Ishikawa (cell line): ENCODE results near the gene HERC2.

Experiments
- CEBPB ChIP-seq: IDR thresholded peaks from 2 replicates; pipeline ENCODE4 v1.6.1; 2012
- CREB1 ChIP-seq: IDR thresholded peaks from 2 replicates; pipeline ENCODE4 v1.6.1; 2012; ENCODE audit warnings: low read depth
- EGR1 ChIP-seq: IDR thresholded peaks from 2 replicates; pipeline ENCODE4 v1.6.1; 2012
- EP300 ChIP-seq: IDR thresholded peaks from 2 replicates; pipeline ENCODE4 v1.6.1; 2012; ENCODE audit warnings: borderline replicate concordance
- FOXM1 ChIP-seq: IDR thresholded peaks from 2 replicates; pipeline ENCODE4 v1.6.1; 2012; ENCODE audit warnings: low read depth, borderline replicate concordance
- MAX ChIP-seq: IDR thresholded peaks from 2 replicates; pipeline ENCODE4 v1.6.1; 2012
- NFIC ChIP-seq: IDR thresholded peaks from 2 replicates; pipeline ENCODE4 v1.6.1; 2012
- RAD21 ChIP-seq: IDR thresholded peaks from 2 replicates; pipeline ENCODE4 v1.6.1; 2012; ENCODE audit warnings: low read depth
- REST ChIP-seq: IDR thresholded peaks from 2 replicates; pipeline ENCODE4 v1.6.1; 2012; ENCODE audit warnings: low read depth, mild to moderate bottlenecking
- TAF1 ChIP-seq: IDR thresholded peaks from 2 replicates; pipeline ENCODE4 v1.6.1; 2012; ENCODE audit warnings: low read depth, mild to moderate bottlenecking
- TCF12 ChIP-seq: IDR thresholded peaks from 2 replicates; pipeline ENCODE4 v1.6.1; 2012; ENCODE audit warnings: low read depth
- TEAD4 ChIP-seq: IDR thresholded peaks from 2 replicates; pipeline ENCODE4 v1.6.1; 2012
- USF1 ChIP-seq: IDR thresholded peaks from 2 replicates; pipeline ENCODE4 v1.6.1; 2012
- YY1 ChIP-seq: IDR thresholded peaks from 2 replicates; pipeline ENCODE4 v1.6.1; 2012; ENCODE audit warnings: low read depth
- ZBTB7A ChIP-seq: IDR thresholded peaks from 2 replicates; pipeline ENCODE4 v1.6.1; 2012; ENCODE audit warnings: low read depth

Gene HERC2

GRCh38 chr15:28100516-28101195 is 221.3 kb downstream of the HERC2 start:
- TF ChIP-seq TAF1: no peak
- TF ChIP-seq ZBTB7A: no peak
- no peak for TF ChIP-seq USF1
- no peak for TF ChIP-seq TCF12
- TF ChIP-seq EGR1: no peak
- TF ChIP-seq REST: no peak
- no peak for TF ChIP-seq RAD21
- no peak for TF ChIP-seq MAX
- TF ChIP-seq FOXM1: no peak
- TF ChIP-seq CREB1: no peak
- no peak for TF ChIP-seq EP300
- TF ChIP-seq YY1: no peak
- TF ChIP-seq TEAD4: no peak
- no peak for TF ChIP-seq CEBPB
- no peak for TF ChIP-seq NFIC

- no peak for TF ChIP-seq EGR1
- no peak for TF ChIP-seq ZBTB7A
- no peak for TF ChIP-seq USF1
- TF ChIP-seq TCF12: no peak
- TF ChIP-seq YY1: no peak
- no peak for TF ChIP-seq RAD21
- TF ChIP-seq TEAD4: no peak
- no peak for TF ChIP-seq REST
- no peak for TF ChIP-seq CEBPB
- TF ChIP-seq MAX: no peak
- no peak for TF ChIP-seq EP300
- TF ChIP-seq NFIC: no peak
- no peak for TF ChIP-seq CREB1
Observed at GRCh38 chr15:28099555-28100140, 222.3 kb downstream of the HERC2 start.

GRCh38 chr15:28098766-28099554 is 223.0 kb downstream of the HERC2 start, which contains the start of gene OCA2:
Gene OCA2 (minus strand): TSS chr15:28099315. CDS start chr15:28081874, 17,441 bp downstream.
- TF ChIP-seq EGR1: no peak
- no peak for TF ChIP-seq EP300
- no peak for TF ChIP-seq RAD21
- no peak for TF ChIP-seq CEBPB
- TF ChIP-seq USF1: peak; percentile 27; the same call in 1 of the 2 replicates
- no peak for TF ChIP-seq NFIC
- TF ChIP-seq TCF12: no peak
- TF ChIP-seq MAX: peak; percentile 96
- TF ChIP-seq TAF1: 0 out of 2 replicates have a peak, but pooled peaks have one; percentile 32
- no peak for TF ChIP-seq TEAD4
- peak; percentile 92 for TF ChIP-seq ZBTB7A
- TF ChIP-seq CREB1: no peak

- TF ChIP-seq FOXM1: no peak
- TF ChIP-seq ZBTB7A: no peak
- TF ChIP-seq TCF12: no peak
- TF ChIP-seq MAX: no peak
- no peak for TF ChIP-seq USF1
- no peak for TF ChIP-seq TEAD4
- no peak for TF ChIP-seq REST
- TF ChIP-seq CREB1: no peak
- TF ChIP-seq EP300: no peak
- TF ChIP-seq NFIC: no peak
- TF ChIP-seq CEBPB: no peak
- no peak for TF ChIP-seq YY1
Observed at GRCh38 chr15:28098360-28098765, 223.6 kb downstream of the HERC2 start.
